Measurements from ENCODE around the gene PRSS50.

- TF ChIP-seq ELF1 (IDR thresholded peaks at IDR 0.05) (no peak), SIN3A (IDR thresholded peaks at IDR 0.05; ENCODE audit: borderline replicate concordance, low read depth, low read length) (no peak), CTCF (IDR thresholded peaks at IDR 0.05) (no peak), TAF1 (IDR thresholded peaks at IDR 0.05; ENCODE audit: borderline replicate concordance, low read depth, low read length) (no peak), POLR2AphosphoS5 (IDR thresholded peaks at IDR 0.05; ENCODE audit: low read depth, low read length) (no peak), RAD21 (IDR thresholded peaks at IDR 0.05; ENCODE audit: low read length) (no peak)
These were observed 32.2 kb downstream of the PRSS50 start for GRCh38 chr3:46685446-46685845.
